ENCODE results near the gene EGR2.

Gene EGR2

DNA sequence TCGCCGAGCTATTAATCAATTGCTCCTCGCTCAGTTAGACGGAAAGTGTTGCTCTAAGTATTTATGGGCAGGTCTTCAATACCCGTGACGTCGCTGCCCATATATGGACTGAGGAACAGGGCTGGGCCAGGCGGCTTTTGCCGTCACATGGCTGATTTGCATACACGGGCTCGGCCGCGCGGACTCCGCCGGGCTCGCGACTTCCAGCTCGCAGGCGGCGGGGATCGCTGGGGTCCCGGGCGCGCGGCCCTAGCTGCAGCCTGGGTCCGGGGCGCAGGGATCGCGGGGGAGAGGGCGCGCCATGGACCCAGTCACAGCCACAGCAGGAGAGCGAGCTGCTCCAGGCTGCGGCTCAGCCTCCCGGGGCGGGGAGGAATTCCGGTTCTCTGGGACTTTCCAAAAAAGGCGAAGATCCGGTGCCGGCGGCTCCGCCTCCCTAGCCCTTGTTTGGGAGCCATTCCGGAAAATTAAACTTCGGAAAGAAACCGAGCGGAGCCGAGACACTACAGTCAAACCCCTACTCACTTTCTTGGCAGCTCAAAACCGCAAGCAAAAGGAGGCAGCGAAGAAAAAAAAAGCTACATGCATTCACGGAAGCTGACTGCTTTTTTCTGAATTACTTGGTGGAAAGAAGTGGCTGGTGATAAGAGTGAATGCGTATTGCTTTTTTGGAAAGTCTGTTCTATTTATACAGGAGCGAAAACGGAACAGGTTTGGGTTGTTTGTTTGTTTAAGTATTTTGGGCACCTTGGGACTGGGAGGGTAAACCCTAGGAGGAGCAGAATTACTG, at the start of gene EGR2:
EGR2 (minus strand) TSS at position 36 of the 790 bp plus-strand sequence. CDS start 337 bp downstream, outside the sequence.
- no peaks in the 10 kb centered on the region for H3K9me3 Mint-ChIP-seq
- ATAC-seq, result peak; percentile 87
- H3K4me1 Mint-ChIP-seq, result peaks cover 71% of the 10 kb centered on the region
- H3K27me3 Mint-ChIP-seq, result peaks cover 12% of the 10 kb centered on the region
- peak within 1 kb of the TSS; percentile 96 for H3K27ac Mint-ChIP-seq
- H3K36me3 Mint-ChIP-seq, result peaks cover 41% of the 10 kb centered on the region
- peak within 1 kb of the TSS; percentile 92 for H3K4me3 Mint-ChIP-seq

DNA sequence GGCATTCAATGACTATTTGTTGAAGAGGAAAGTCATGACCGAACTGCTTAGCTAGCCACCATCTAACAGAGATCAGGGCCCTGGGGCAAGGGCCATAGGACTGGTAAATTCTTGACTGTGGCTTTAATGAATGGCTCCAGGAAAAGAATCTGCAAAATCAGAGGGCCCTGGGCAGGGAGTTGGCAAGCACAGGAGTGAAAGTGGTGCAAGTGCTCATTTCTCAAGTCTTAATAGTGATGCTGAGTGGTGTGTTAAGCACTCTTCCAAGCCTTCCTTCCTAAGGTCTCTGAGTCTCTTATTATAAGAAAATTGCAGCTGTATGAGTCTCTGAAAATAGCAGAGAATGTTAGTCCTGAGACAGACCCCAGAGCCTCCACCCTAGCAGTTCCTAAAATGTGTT, 46.3 kb upstream of the EGR2 start:
- Mint-ChIP-seq H3K27me3 (no peaks in the 10 kb centered on the region), H3K9me3 (peaks cover 5% of the 10 kb centered on the region), H3K4me1 (peaks cover 13% of the 10 kb centered on the region), H3K36me3 (no peaks in the 10 kb centered on the region), H3K4me3 (no peak overlapping the region), H3K27ac (no peak overlapping the region)
- ATAC-seq, result no peak

DNA sequence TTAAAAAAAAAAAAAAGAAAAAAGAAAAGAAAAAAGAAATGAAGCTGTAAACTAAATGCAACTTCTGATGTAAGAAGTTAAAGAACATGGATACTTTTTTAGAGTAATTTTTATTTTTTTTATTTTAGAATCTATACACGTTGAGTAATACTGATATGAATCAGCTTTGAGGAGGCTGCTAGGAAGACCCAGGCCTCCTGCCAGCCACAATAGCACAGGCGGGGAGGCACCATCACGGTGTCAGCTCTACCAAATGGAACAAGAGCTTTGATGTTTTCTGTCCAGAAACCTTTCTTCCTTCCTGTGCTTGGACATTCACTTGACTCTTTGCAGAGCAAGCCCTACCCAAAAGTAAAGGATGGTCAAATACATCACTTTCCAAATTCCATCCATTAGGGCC, 45.3 kb upstream of the EGR2 start:
- Mint-ChIP-seq H3K9me3 (peaks cover 5% of the 10 kb centered on the region), H3K27ac (no peak overlapping the region), H3K27me3 (no peaks in the 10 kb centered on the region), H3K36me3 (no peaks in the 10 kb centered on the region), H3K4me1 (peaks cover 13% of the 10 kb centered on the region), H3K4me3 (no peak overlapping the region)
- ATAC-seq, result no peak

DNA sequence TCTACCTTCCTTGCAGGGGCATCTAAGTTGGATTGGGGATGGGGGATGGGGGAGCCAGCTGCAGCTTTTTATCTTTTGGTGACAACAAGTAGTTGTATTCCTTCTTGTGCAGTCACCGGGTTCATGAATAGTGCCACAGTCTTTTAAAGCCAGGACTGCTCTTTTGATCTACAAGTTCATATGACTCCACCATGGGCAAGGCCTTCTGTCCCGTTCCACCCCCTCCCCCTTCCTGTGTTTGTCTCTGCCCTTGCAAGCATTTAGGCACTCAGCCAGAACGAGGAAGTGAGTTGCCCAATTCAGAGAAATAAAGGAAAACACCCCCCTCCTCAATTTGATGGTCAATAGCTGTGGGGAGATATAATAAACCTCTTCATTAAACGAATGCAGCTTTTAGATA, 44.8 kb upstream of the EGR2 start:
- Mint-ChIP-seq H3K27ac (no peak overlapping the region), H3K4me3 (no peak overlapping the region), H3K4me1 (peaks cover 13% of the 10 kb centered on the region), H3K9me3 (peaks cover 5% of the 10 kb centered on the region), H3K27me3 (no peaks in the 10 kb centered on the region), H3K36me3 (no peaks in the 10 kb centered on the region)
- ATAC-seq, result no peak

DNA sequence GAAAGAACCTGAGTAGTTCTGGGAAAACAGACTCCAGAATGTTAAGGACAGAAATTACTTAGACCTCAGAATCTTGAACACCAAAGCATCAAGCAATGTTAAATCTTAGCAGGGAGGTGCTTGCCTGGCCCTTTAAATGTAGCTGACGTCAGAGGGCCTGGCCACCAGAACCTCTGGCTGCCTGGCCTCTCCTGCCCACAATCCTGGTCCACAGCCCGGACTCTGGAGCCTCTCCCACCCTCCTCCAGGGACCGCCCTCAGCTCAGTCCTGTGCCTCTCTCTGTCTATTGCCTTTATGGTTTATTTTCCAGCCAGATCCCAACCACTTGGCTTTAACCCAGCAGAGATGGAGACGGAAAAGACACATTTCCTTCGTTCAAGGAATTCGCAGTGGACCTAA, 42.2 kb upstream of the EGR2 start:
- peaks cover 27% of the 10 kb centered on the region for H3K4me1 Mint-ChIP-seq
- H3K27ac Mint-ChIP-seq, result peak overlapping the region; percentile 35

DNA sequence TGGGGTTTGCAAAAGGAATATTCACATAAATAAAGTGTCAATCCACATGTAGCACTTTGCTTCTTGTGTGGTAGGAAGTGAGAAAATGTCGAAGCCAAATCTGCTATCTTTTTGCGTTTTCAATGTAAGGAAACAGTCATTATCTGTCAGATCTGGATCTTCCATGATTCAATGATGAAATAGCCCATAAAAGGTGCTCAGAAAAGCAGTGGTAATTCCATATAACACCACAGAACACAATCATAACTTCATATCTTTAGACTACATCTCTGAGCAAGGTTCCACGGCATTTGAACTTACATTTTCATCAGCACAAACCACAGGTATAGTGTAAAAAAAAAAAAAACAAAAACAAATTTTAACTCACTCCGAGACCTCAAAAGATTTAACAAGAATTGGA, 39.9 kb upstream of the EGR2 start:
- no peak overlapping the region for H3K27ac Mint-ChIP-seq
- no peaks in the 10 kb centered on the region for H3K9me3 Mint-ChIP-seq
- no peaks in the 10 kb centered on the region for H3K27me3 Mint-ChIP-seq
- peaks cover 41% of the 10 kb centered on the region for H3K4me1 Mint-ChIP-seq
- no peak overlapping the region for H3K4me3 Mint-ChIP-seq
- no peaks in the 10 kb centered on the region for H3K36me3 Mint-ChIP-seq
- no peak for ATAC-seq

More for the DNA sequence above, 42.2 kb upstream of the EGR2 start:
- Mint-ChIP-seq H3K9me3 (peaks cover 4% of the 10 kb centered on the region), H3K36me3 (no peaks in the 10 kb centered on the region), H3K27me3 (no peaks in the 10 kb centered on the region), H3K4me3 (no peak overlapping the region)
- no peak for ATAC-seq

DNA sequence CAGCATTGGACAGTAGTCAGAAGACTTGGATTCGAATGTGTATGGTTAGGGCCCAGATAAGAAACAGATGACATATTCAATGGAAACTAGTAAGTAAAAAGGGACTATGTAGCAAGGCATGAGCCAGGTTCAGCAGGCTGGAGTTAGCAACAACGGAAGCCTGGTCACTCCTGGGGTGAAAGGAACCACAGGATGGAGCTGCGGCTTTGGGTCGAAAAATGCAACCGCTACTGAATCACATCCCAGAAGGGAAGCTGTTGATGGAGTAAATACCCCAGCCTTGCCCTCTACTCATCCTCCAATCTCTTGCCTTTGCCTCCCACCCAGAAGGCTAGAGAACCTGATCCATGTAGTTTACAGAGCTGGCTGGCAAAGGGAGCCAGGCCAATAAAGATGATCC, 37.5 kb upstream of the EGR2 start:
- Mint-ChIP-seq H3K9me3 (peaks cover 5% of the 10 kb centered on the region), H3K27ac (peak overlapping the region; percentile 90), H3K4me1 (peaks cover 53% of the 10 kb centered on the region), H3K36me3 (peaks cover 6% of the 10 kb centered on the region), H3K27me3 (no peaks in the 10 kb centered on the region), H3K4me3 (peak overlapping the region; percentile 60)
- peak; percentile 50 for ATAC-seq

DNA sequence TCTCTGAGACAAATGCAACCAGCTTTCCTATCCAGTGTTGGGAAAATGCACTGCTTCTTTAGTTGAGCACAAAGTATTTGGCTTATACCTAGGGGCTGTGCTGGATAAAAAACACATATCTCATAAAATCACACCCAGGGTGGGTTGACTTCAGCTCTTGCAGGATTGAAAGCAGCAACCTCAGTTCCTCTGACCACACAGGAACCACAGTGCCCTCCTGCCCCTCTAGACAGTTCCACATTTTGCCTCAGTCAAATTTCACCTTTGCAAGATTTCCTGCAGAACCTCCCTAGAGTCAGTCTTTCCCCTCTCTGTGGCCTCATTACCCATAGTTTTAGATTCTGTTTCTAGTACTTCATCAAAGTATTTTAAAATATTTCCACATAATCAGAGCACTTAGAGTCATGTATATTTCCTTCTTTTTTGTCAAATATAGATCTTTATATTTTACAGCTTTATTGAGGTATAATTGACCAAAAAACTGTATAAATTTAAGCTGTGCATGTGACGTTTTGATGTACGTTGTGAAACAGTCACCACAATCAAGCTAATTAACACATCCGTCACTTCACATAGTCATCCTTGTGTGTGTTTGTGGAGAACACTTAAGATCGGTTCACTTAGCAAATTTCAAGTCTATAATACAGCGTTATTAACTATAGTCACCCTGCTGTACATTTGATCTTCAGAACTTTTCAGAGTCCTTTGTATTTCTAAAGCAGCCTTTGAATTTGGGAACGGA, 37.0 kb upstream of the EGR2 start:
- Mint-ChIP-seq H3K4me1 (peaks cover 53% of the 10 kb centered on the region), H3K4me3 (peak overlapping the region; percentile 60), H3K36me3 (peaks cover 6% of the 10 kb centered on the region), H3K27ac (peak overlapping the region; percentile 90), H3K27me3 (no peaks in the 10 kb centered on the region), H3K9me3 (peaks cover 5% of the 10 kb centered on the region)
- peak; percentile 91 for ATAC-seq

DNA sequence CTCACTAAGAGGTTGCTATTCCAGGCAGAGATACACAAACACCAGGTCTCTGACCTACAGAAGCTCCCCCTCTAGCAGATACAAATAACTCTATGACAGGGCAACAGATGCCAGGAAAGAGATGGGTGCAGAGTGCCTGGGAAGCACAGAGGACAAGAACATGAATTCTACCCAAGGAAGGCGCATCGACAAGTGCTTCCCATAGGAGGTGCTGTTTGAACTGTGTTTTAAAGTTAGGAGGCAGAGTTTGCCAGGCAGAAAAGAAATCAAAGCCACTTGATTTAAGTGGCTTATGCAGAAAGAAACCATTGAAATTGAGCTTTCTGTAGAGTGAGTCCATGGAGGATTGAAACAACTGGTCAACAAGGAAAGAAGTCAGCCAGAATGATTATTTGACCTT, 35.3 kb upstream of the EGR2 start:
- peaks cover 53% of the 10 kb centered on the region for H3K4me1 Mint-ChIP-seq
- no peak overlapping the region for H3K4me3 Mint-ChIP-seq
- no peaks in the 10 kb centered on the region for H3K27me3 Mint-ChIP-seq
- no peak for ATAC-seq
- H3K9me3 Mint-ChIP-seq, result peaks cover 8% of the 10 kb centered on the region
- H3K36me3 Mint-ChIP-seq, result peaks cover 6% of the 10 kb centered on the region
- peak overlapping the region; percentile 90 for H3K27ac Mint-ChIP-seq

DNA sequence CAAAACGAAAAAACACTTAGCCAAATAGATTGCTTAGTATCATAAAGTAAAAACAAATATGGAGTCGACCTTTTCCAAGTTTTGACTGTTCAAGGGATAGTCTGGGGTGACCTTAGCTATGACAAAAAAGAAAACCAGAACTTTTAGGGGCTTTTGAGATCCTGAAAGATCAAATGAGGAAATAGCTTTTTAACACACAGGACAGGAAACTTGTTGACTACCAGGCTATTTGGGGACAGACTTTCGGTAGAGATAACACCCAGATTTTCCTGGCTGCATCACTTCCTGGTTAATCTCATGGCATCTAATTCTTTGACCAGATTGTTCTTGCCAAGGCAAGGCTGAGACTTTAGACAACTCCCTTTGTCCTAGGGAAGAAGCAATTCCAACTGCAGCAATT, 34.5 kb upstream of the EGR2 start:
- H3K27ac Mint-ChIP-seq, result peak overlapping the region; percentile 90
- H3K4me1 Mint-ChIP-seq, result peaks cover 52% of the 10 kb centered on the region
- peak overlapping the region; percentile 1 for H3K4me3 Mint-ChIP-seq
- ATAC-seq, result peak; percentile 49
- H3K9me3 Mint-ChIP-seq, result peaks cover 8% of the 10 kb centered on the region
- H3K27me3 Mint-ChIP-seq, result no peaks in the 10 kb centered on the region
- H3K36me3 Mint-ChIP-seq, result peaks cover 6% of the 10 kb centered on the region

DNA sequence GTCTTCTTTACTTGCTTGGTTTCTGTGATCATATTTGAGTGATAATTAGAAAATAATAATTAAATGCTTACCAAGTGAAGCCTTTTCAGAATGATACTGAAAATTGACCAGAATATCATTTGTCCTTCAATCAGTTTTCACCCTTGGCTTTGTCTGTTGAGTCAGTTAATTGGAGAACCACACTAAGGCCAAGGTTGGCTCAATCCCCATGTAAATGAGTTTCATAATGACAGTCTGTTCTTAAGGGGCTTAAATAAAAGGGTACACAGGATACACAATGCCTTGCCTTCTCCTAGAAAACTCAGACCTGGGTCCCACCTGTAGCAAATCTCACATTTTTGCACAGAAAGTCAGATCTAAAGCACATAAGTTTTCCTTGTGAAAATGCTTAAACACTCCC, 31.3 kb upstream of the EGR2 start:
- peaks cover 6% of the 10 kb centered on the region for H3K36me3 Mint-ChIP-seq
- H3K9me3 Mint-ChIP-seq, result peaks cover 8% of the 10 kb centered on the region
- H3K4me3 Mint-ChIP-seq, result no peak overlapping the region
- H3K4me1 Mint-ChIP-seq, result peaks cover 47% of the 10 kb centered on the region
- H3K27ac Mint-ChIP-seq, result no peak overlapping the region
- no peak for ATAC-seq
- no peaks in the 10 kb centered on the region for H3K27me3 Mint-ChIP-seq

DNA sequence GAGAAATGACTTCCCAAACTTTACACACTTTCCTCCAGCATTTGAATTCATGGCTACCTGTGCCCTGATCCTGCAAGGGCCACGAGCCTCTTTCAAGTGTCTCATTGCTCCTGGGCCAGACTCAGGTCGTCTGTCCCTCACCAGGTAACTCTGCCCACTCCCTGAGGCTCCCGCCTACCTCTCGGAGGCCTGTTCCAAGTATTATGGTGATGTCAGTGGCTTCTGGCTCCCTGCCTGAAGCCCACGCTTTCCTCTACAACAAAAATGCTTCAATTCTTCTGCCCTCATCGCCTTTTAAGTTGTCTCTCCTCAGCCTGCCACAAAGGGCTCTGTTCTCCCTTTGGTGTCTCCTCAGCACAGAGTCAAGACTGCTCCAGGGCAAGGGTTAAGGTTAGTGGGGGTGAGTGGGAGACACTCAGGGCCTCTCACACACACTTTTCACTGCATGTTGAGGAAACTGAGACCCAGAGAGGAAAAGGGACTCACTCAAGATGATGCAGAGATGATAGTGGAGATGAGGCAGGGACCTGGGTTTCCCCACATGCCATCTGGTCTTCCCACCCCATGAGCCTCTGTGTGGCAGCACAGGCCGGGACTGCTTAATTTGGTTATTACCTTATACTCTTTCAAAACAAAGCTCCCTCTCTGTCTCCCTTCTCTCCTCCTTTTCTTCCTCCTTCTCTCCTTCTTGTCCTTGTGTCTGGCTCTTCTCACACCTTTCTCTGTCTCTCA, 28.3 kb upstream of the EGR2 start:
- Mint-ChIP-seq H3K36me3 (peaks cover 4% of the 10 kb centered on the region), H3K27ac (no peak overlapping the region), H3K27me3 (no peaks in the 10 kb centered on the region), H3K4me3 (no peak overlapping the region), H3K9me3 (peaks cover 7% of the 10 kb centered on the region), H3K4me1 (peaks cover 33% of the 10 kb centered on the region)
- peak; percentile 44 for ATAC-seq

DNA sequence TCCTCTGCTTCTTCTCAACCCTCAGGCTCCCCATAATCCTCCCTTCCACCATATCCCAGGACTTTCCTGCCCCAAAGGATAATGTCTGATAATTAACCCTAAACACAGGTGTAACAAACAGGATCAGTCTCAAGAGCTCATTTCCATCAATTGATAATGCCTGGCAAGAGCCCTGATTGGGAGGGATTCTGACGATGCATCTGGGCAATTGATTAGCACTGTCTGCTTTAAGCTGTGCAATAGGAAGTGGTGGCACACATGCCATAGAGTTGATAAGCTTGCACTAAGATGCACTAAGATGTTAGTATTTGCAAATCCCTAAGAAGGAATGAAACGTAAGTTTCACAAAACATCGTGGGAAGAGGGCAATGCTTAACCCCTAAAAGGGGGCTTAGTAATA, 27.4 kb upstream of the EGR2 start:
- peaks cover 3% of the 10 kb centered on the region for H3K9me3 Mint-ChIP-seq
- H3K36me3 Mint-ChIP-seq, result no peaks in the 10 kb centered on the region
- no peak overlapping the region for H3K27ac Mint-ChIP-seq
- H3K4me3 Mint-ChIP-seq, result no peak overlapping the region
- no peak for ATAC-seq
- no peaks in the 10 kb centered on the region for H3K27me3 Mint-ChIP-seq
- H3K4me1 Mint-ChIP-seq, result peaks cover 30% of the 10 kb centered on the region

DNA sequence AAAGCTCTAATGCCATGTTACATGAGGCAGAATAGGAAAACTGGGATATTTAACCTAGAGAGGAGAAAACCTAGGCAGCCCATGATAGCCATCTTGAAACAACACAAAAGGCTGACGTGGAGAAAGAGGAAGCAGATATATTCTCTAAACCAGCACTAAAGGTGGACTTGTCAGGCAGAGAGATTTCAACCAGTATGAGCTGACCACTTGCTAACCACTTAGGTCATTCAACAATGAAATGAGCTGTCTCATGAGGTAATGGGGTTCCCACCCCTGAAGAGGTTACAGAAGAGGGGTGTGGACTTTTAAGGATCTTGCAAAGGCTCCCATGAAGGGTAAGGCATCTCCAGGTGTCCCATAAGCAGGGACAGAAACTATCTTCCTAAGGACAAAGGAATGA, 26.8 kb upstream of the EGR2 start:
- Mint-ChIP-seq H3K36me3 (no peaks in the 10 kb centered on the region), H3K4me1 (peaks cover 30% of the 10 kb centered on the region), H3K9me3 (peaks cover 3% of the 10 kb centered on the region), H3K27me3 (no peaks in the 10 kb centered on the region), H3K4me3 (no peak overlapping the region), H3K27ac (no peak overlapping the region)
- peak; percentile 65 for ATAC-seq

DNA sequence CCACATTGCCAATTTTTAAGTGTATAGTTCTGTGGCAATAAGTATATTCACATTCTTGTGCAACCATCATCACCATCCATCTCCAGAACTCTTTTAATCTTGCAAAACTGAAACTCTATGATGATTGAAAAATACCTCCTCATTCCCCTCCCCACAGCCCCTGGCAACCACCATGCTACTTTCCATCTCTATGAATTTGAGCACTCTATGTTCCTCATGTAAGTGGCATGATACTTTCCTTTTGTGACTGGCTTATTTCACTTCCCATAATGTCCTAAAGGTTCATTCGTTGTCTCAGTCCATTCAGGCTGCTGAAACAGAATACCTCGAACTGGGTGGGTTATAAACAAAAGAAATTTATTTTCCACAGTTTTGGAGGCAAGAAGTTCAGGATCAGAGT, 23.4 kb upstream of the EGR2 start:
- no peaks in the 10 kb centered on the region for H3K27me3 Mint-ChIP-seq
- H3K4me1 Mint-ChIP-seq, result peaks cover 24% of the 10 kb centered on the region
- H3K9me3 Mint-ChIP-seq, result no peaks in the 10 kb centered on the region
- H3K36me3 Mint-ChIP-seq, result no peaks in the 10 kb centered on the region
- H3K27ac Mint-ChIP-seq, result no peak overlapping the region
- ATAC-seq, result peak; percentile 84
- H3K4me3 Mint-ChIP-seq, result no peak overlapping the region
